ENCODE results near the gene SLCO4C1.

Gene SLCO4C1

GRCh38 chr5:102270036-102270435 lies 26.0 kb downstream of the SLCO4C1 start:
- no peak for DNase-seq (ENCODE audit: low read depth, low spot score)

- no peak for DNase-seq (ENCODE audit: low read depth, low spot score)
Measured at GRCh38 chr5:102262688-102263087, 33.4 kb downstream of the SLCO4C1 start.

DNA sequence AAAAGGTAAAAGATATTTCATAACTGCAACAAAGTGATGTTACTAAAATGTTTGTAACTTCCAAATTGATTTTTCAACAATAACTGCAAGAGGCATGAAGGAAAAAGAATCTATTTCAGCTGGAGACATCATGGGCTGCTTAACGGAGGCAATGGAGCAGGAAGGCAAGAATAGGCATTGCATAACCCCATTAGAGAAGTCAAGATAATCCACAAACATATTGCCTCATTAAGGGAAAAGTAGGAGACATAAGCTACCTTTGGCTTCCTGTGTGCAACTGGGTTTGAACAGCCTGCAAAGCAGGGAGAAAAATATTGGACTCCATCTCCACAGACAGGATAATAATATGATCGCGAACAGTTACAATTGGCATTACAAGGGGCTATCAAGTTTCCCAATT lies 46.7 kb downstream of the SLCO4C1 start:
- DNase-seq (ENCODE audit: low read depth, low spot score), result no peak

- no peak for DNase-seq (ENCODE audit: low read depth, low spot score)
Measured at GRCh38 chr5:102243213-102243612, 52.9 kb downstream of the SLCO4C1 start.

GRCh38 chr5:102241809-102242421 lies 54.2 kb downstream of the SLCO4C1 start:
- DNase-seq (ENCODE audit: low read depth, low spot score), result no peak

DNA sequence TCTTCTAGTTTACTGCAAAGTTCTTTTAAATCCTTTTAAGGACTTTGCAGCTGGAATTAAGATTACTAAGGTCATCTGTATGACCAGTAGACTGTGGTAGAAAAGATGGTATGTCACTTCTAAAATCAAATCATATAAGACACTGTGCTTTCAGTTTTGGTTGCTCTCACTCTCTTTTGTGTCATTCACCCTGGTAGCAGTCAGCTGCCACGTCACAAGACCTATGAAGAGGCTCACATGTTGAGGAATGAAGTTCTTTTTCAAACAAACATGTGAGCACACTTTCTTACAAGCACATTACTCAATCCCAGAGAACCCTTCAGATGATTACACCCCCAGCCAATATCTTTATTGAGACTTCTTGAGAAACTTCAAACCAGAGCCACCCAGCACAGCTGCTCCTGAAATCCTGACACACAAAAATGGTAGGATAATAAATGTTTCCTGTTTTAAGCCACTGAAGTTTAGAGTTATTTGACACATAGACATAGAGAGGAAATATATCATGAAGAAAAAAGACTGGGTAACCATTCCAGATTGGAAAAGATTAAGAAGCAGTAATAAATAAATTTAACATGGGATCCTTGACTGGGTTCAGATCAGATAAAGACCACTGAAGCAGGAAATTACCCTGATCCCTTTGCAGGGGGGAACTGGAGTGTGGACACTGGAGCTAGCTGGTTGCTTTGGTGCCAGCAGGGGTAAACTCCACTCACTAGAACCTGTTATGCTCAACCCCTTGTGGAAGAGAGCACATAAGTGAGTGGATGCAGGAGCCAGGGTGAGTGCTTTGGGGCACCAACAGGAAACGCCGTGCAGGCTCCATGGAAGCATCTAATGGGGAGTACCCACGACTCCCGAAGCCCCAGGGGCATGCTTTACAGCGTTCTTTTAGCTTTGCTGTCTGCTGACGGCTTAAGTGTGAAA lies 64.1 kb downstream of the SLCO4C1 start:
- no peak for DNase-seq (ENCODE audit: low read depth, low spot score)

GRCh38 chr5:102229685-102230084 lies 66.4 kb downstream of the SLCO4C1 start:
- no peak for DNase-seq (ENCODE audit: low read depth, low spot score)

GRCh38 chr5:102226321-102226720 lies 69.8 kb downstream of the SLCO4C1 start:
- no peak for DNase-seq (ENCODE audit: low read depth, low spot score)

GRCh38 chr5:102223542-102224477 lies 72.3 kb downstream of the SLCO4C1 start:
- no peak for DNase-seq (ENCODE audit: low read depth, low spot score)

- DNase-seq (ENCODE audit: low read depth, low spot score), result no peak
Measured at GRCh38 chr5:102222772-102223171, 73.3 kb downstream of the SLCO4C1 start.

GRCh38 chr5:102221949-102222348 lies 74.1 kb downstream of the SLCO4C1 start:
- no peak for DNase-seq (ENCODE audit: low read depth, low spot score)

DNA sequence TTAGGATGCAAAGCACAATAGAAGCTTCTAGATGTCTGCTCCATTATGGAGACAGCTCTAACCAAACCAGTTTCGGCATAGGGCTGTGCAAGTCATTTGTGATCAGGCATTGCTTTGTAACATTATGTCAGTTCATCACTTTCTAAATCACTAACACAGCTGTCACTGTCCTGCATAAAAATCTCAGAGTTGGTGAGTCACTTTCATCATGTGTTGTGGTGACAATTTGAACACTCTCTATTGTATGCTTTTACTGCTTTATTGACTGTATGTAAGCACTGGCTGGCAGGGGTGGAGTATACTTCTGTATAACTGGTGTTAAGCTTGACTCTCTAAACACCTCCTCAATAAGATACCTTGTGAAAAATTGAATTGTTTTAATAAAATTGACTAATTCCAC lies 77.9 kb downstream of the SLCO4C1 start:
- DNase-seq (ENCODE audit: low read depth, low spot score), result no peak

DNA sequence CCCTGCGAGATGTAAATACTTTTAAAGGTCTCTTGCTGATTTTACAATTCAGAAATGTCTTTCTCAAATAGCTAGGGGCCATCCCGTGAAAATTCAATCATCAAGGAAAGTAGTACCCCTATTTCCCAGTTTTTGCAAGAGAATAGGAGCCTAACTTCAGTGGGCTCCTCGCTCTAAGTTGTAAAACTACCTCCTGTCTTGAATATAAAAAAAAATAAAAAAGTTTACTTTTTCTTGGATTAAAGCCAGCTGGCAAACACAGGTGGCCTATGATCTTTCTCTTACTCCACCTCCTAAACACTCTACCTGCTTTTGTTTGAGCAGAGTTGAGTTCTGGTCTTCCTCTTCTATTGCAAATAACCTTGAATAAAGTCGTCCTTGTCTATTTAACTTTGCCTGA lies 79.4 kb downstream of the SLCO4C1 start:
- no peak for DNase-seq (ENCODE audit: low read depth, low spot score)

GRCh38 chr5:102211165-102211564 lies 84.9 kb downstream of the SLCO4C1 start:
- no peak for DNase-seq (ENCODE audit: low read depth, low spot score)

DNA sequence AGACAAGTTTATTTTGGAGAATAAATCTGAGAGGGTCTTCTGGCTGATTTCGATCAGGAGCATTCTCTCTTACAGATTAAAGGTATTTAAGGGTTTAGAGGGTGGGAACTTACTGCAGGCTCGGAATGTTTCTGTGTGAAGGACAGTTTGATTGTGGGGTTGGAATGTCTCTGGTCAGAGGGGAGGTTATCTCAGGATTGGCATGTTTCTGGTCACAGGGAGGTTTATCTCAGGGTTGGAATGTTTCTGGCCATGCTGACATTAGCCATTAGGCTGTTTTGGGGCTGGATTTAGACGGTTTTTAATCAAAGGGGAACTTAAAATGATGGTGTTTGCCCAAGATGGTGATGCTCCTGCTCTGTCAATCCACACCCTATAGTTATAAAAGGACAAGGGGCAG lies 95.2 kb downstream of the SLCO4C1 start:
- DNase-seq (ENCODE audit: low read depth, low spot score), result no peak

GRCh38 chr5:102196481-102196880 lies 99.6 kb downstream of the SLCO4C1 start:
- no peak for DNase-seq (ENCODE audit: low read depth, low spot score)

Measured in smooth muscle cell of the brain vasculature (primary cell).